ENCODE measurements around the gene TMEM61.

TMEM61 gene

DNA sequence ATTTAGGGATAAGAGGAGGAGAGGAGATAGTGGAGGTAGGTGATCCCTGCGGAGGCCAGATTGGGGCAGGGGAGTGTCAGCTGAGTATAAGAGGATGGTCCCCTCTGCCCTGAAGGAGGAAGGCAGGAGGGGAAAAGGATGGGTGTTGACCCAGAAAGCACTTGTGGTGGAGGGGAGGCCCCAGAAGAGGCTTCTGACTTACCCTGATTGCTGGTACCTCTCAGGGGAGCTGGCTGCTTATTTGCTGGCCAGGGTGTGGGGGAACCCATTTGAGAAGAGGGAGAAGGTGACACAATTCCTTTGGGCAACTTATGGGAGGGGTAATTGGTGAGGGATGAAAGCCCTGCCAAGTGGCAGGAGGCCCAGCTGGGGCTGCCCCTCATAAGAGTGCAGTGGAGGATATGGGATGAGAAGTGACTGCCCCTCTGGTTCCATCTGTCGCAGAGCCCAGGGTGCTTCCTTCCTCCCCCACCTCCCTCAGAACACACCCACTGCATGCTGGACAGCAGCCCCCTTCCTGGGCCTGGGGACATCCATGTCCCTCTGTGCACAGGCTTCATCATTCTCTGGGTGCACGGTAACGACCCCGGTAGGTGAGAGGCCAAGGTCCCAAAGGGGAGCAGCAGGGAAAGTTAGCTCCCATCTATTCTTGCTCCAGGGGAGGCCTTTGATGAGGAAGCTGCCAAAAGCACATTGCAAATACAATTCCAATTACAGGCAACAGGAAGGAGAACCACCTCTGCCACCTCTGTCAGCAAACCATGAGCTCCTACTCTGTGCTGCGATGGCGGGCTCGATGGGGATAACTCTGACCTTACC, 57.5 kb downstream of the TMEM61 start:
- no peak for DNase-seq (ENCODE audit: low spot score)
- TF ChIP-seq, protein P1, sequence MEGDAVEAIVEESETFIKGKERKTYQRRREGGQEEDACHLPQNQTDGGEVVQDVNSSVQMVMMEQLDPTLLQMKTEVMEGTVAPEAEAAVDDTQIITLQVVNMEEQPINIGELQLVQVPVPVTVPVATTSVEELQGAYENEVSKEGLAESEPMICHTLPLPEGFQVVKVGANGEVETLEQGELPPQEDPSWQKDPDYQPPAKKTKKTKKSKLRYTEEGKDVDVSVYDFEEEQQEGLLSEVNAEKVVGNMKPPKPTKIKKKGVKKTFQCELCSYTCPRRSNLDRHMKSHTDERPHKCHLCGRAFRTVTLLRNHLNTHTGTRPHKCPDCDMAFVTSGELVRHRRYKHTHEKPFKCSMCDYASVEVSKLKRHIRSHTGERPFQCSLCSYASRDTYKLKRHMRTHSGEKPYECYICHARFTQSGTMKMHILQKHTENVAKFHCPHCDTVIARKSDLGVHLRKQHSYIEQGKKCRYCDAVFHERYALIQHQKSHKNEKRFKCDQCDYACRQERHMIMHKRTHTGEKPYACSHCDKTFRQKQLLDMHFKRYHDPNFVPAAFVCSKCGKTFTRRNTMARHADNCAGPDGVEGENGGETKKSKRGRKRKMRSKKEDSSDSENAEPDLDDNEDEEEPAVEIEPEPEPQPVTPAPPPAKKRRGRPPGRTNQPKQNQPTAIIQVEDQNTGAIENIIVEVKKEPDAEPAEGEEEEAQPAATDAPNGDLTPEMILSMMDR (IDR thresholded peaks at IDR 0.05; ENCODE audit: extremely low read depth, missing control alignments) = no peak

DNA sequence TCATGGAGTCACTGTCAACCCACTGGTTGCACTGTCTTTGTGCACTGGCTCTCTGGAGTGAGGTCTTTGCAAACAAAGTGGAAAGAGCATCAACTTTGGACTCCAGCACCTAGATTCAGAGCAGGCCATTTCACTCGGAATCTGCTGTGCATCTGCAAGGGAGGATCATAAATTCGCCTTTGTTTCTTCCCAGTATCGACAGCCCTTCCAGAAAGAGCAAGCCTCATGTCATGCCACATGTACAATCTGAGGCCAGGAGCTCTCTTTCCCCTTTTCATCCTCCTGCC, 58.1 kb downstream of the TMEM61 start:
- no peak for DNase-seq (ENCODE audit: low spot score)
- TF ChIP-seq, protein P1 (IDR thresholded peaks at IDR 0.05; ENCODE audit: extremely low read depth, missing control alignments) = no peak

DNA sequence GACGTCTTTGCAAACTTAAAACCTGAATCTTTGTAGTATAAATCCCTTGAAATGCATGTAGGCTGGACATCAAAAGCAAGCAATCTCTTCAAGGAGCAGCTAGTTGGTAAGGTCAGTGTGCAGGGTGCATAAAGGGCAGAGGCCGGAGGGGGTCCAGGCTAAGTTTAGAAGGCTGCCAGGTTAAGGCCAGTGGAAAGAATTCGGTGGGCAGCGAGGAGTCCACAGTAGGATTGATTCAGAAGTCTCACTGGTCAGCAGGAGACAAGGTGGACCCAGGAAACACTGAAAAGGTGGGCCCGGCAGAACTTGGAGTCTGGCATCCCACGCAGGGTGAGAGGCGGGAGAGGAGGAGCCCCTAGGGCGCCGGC, 58.5 kb downstream of the TMEM61 start:
- TF ChIP-seq, protein P1 (IDR thresholded peaks at IDR 0.05; ENCODE audit: extremely low read depth, missing control alignments) = no peak
- no peak for DNase-seq (ENCODE audit: low spot score)

DNA sequence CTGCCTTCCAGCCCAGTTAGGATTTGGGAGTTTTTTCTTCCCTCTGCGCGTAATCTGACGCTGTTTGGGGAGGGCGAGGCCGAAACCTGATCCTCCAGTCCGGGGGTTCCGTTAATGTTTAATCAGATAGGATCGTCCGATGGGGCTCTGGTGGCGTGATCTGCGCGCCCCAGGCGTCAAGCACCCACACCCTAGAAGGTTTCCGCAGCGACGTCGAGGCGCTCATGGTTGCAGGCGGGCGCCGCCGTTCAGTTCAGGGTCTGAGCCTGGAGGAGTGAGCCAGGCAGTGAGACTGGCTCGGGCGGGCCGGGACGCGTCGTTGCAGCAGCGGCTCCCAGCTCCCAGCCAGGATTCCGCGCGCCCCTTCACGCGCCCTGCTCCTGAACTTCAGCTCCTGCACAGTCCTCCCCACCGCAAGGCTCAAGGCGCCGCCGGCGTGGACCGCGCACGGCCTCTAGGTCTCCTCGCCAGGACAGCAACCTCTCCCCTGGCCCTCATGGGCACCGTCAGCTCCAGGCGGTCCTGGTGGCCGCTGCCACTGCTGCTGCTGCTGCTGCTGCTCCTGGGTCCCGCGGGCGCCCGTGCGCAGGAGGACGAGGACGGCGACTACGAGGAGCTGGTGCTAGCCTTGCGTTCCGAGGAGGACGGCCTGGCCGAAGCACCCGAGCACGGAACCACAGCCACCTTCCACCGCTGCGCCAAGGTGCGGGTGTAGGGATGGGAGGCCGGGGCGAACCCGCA, 59.1 kb downstream of the TMEM61 start, which contains the start of gene PCSK9:
Gene PCSK9 (plus strand): TSS at position 207 of the 741 bp plus-strand sequence. CDS start 290 bp downstream, at position 497.
- no peak for DNase-seq (ENCODE audit: low spot score)

DNA sequence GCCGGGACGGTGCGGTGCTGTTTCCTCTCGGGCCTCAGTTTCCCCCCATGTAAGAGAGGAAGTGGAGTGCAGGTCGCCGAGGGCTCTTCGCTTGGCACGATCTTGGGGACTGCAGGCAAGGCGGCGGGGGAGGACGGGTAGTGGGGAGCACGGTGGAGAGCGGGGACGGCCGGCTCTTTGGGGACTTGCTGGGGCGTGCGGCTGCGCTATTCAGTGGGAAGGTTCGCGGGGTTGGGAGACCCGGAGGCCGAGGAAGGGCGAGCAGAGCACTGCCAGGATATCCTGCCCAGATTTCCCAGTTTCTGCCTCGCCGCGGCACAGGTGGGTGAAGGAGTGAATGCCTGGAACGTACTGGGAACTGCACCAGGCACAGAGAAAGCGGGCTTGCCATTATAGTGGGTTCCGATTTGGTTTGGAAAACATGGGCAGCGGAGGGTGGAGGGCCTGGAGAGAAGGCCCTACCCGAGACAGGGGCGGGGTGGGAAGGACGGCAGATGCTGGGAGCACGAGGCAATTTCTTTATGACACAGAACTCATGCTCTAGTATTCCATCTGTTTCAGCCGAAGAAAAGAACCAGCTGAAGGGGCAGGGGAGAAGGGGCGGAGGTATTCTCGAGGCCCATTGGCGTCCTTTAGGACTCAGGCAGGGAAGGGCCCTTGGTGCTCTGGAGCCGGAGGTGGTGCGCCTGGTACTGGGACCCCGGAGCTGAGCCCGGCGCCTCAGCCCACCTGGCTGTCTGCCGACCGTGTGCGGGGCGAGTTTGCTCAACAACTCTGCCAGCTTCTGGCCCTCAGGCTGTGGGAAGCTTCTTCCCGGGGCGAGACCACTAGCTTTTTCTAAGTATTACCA, 59.9 kb downstream of the TMEM61 start:
- TF ChIP-seq, protein P1 (IDR thresholded peaks at IDR 0.05; ENCODE audit: extremely low read depth, missing control alignments) = no peak
- no peak for DNase-seq (ENCODE audit: low spot score)

More for the DNA sequence above, 59.1 kb downstream of the TMEM61 start, which contains the start of gene PCSK9:
- TF ChIP-seq, protein P1 (IDR thresholded peaks at IDR 0.05; ENCODE audit: extremely low read depth, missing control alignments) = no peak

DNA sequence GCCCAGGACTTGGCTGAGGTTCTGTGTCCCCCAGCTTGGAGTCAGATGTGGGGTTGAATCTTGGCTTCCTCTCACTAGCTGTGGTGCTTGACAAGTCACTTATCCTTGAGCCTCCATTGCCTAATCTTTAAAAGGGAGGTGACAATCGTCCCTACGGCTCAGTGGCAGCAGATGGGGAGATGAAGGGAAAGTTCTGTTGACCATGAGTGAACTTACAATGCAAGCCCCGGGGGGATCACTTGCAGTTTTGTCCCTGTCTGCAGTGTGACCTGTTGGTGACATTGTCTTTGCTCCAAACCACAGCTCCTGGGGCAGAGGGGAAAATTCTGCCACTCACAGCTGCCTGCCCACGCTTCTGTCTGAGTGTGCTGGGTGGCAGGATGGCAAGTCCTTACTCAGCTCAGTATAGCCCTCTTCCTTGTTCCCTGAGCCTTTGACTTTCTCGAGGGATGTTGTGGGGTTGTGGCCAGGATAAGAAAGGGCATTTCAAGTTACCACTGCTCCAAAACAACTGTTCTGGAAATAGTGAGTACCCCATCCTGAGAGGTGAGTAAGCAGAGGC, 60.6 kb downstream of the TMEM61 start:
- no peak for DNase-seq (ENCODE audit: low spot score)
- TF ChIP-seq, protein P1 (IDR thresholded peaks at IDR 0.05; ENCODE audit: extremely low read depth, missing control alignments) = no peak
